Retinal pigment epithelial cell (primary cell): ENCODE data around the gene SPTAN1.

Experiments
- DNase-seq: peaks from one replicate; pipeline ENCODE4 v3.0.0-alpha.2; 2010; ENCODE audit warnings: low read depth
- H3K4me3 ChIP-seq: 2 replicates; pipeline ENCODE4 v1.5.1; 2011; ENCODE audit warnings: mild to moderate bottlenecking, low read length, control low read depth, moderate library complexity
- TF ChIP-seq, protein P1 (sequence below): conservative IDR thresholded peaks from 2 replicates; pipeline ENCODE4 v1.5.1; 2011; ENCODE audit warnings: low read depth, low read length, control low read depth, inconsistent platforms

Gene SPTAN1

DNA sequence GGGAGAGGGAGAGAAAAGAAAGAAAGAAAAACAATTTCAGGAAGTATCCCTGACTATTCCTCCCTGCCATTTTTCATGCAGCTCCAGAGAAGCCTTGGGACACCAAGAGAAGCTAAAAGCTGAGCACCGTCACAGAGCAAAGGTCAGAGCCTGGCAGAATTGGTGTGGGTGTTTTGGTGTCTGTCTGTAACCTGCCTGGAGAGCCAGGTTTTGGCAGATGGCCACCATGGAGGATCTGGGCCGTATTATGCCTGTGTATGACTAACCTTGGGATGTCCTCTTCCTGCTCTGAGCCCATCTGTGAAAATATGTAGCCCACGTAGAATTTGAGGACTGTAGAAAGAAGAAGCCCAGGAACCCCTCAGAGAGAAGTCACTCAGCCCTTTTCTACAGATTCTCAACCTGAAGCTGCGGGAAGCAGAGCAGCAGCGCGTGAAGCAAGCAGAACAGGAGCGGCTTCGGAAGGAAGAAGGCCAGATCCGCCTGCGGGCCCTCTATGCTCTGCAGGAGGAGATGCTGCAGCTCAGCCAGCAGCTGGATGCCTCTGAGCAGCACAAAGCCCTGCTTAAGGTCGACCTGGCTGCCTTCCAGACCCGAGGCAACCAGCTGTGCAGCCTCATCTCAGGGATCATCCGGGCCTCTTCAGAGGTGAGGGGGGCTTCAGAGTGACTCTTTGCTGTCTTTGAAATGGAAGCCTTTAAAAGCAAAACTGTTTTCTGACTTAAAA, 29.0 kb upstream of the SPTAN1 start:
- no peak for DNase-seq
- no peak overlapping the region for H3K4me3 ChIP-seq
- TF ChIP-seq, protein P1, sequence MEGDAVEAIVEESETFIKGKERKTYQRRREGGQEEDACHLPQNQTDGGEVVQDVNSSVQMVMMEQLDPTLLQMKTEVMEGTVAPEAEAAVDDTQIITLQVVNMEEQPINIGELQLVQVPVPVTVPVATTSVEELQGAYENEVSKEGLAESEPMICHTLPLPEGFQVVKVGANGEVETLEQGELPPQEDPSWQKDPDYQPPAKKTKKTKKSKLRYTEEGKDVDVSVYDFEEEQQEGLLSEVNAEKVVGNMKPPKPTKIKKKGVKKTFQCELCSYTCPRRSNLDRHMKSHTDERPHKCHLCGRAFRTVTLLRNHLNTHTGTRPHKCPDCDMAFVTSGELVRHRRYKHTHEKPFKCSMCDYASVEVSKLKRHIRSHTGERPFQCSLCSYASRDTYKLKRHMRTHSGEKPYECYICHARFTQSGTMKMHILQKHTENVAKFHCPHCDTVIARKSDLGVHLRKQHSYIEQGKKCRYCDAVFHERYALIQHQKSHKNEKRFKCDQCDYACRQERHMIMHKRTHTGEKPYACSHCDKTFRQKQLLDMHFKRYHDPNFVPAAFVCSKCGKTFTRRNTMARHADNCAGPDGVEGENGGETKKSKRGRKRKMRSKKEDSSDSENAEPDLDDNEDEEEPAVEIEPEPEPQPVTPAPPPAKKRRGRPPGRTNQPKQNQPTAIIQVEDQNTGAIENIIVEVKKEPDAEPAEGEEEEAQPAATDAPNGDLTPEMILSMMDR = no peak

DNA sequence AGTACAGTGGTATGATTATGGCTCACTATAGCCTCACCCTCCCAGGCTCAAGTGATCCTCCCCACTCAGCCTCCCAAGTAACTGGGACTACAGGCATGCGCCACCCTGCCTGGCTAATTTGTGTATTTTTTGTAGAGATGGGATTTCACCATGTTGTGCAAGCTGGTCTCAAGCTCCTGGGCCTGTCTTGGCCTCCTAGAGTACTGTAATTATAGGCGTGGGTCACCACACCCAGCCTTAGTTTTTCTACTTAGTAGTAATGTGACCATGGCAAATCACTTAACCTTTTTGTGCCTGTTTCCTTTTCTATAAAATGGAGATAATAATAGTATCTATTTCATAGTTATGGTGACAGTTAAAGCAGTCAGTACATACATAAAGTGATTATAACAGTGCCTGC, 25.7 kb upstream of the SPTAN1 start:
- DNase-seq = no peak
- TF ChIP-seq, protein P1 = no peak
- no peak overlapping the region for H3K4me3 ChIP-seq

DNA sequence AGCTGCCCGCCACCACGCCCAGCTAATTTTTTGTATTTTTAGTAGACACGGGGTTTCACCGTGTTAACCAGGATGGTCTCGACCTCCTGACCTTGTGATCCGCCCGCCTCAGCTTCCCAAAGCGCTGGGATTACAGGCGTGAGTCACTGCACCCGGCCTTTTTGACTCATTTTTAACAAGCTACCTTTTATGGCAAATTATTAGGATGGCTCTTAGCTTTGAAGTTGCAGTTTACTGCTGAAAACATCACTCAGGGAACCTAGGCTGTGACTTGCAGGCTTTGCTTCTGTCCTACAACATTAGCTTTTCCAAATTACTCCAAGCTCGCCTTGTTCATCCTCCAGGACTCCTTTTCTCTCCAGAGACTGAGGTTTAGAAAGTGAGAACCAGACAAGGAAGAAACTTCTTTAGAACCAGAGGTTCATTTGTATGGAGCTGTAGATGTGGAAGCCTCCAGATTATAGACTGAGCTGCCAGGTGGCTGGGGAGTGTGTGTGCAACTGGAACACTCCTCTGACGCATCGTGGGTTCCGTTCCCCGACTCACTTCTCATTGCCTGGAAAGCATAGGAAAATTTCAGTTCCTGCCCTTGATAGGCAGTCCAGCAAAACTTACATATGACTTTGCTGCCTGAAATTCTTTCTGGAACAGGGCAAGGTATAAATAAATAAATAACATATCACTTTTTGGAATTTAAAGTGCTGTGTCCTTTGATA, 23.8 kb upstream of the SPTAN1 start:
- H3K4me3 ChIP-seq = no peak overlapping the region
- DNase-seq = no peak
- TF ChIP-seq, protein P1 = no peak

DNA sequence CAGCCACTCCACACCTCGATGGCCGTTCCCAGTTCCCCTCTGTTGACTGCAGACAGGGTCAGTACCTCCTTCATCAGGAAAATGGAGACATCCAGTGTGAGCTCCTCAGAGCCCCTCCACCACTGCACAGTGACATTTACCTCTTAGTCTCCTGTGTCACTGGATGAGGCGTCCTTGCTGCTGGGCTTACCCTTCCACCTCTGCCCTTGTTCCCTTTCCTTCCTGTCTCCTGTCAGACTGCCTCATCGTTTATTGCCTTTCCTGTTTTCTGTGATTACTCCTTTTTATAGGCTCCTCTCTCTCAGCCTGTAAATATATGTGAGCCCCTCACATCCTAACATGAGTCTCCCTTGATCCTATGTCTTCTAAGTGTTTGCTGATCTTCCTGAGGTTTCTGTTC, 23.2 kb upstream of the SPTAN1 start:
- no peak overlapping the region for H3K4me3 ChIP-seq
- TF ChIP-seq, protein P1 = no peak
- DNase-seq = no peak

DNA sequence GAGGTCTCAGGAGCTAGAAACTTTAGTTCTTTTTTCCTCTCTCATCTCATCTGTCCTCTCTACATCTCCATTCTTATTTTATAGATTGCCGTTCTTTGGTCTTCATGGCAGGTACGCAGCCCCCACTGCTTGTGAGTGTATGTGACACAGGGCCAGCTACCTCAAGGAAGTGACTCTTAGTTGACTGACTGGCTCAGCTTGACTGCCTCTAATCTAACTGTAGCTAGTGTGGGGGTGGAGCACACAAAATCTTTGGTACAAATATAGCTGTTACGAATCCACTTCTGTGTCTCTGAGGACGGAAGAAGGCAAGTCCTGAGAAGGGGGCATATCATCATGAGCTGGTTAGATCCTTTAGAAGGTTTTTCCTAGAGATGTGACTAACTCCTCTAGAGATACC, 19.8 kb upstream of the SPTAN1 start:
- H3K4me3 ChIP-seq = no peak overlapping the region
- DNase-seq = no peak
- TF ChIP-seq, protein P1 = no peak

DNA sequence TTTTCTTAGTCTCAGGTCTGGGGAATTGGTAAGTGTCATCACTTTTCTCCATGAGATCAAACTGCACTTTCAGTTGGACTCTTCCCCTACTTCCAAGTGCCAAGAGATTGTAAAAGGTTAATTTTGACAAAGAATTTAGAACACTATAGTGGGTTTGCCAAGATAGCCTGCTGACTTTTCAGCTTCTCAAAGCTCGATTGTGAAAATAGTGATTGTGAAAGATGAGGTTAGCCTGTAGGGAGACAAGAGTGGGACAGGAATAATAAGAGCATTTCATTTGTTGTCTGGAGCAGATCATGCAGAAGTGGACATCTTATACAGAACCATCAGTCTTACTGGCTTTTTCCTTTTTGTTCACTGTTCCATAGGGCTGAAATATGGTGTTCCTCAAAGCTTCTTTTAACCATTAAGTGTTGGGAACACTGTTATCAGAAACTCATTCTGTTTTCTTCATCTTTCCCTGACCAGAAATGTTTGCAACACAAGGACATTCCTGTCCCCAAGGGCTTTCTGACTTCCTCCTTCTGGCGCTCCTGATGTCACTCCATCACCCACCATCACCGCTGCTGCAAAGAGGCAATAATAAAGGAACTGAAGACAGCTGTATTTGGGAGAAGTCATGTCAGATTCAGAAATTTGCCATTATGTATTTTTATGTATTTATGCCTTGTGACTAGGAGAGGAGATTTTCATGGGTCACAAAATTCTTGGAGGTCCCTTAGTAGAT, 11.6 kb upstream of the SPTAN1 start:
- DNase-seq = no peak
- TF ChIP-seq, protein P1 = no peak
- no peak overlapping the region for H3K4me3 ChIP-seq
